Astrocyte (in vitro differentiated cells and primary cell): Measurements from ENCODE around the gene PITX2. TPM values are rescaled to one million over a fixed set of nuclear protein-coding genes. Genes with fewer than 3 reads are reported as not detected.

ENCODE experiments used
- DNase-seq: peaks from one replicate; pipeline ENCODE4 v3.0.0-alpha.2; 2010; ENCODE audit warnings: low read depth
- FAIRE-seq: peaks from 2 replicates; lab custom pipeline; 2011; peaks lifted over from hg19 to GRCh38; lab: Jason Lieb, UNC
- H2AFZ ChIP-seq: 2 replicates; pipeline ENCODE4 v1.6.0; 2012; ENCODE audit warnings: low read depth, low read length, inconsistent platforms
- H3K27ac ChIP-seq: 2 replicates; pipeline ENCODE4 v1.5.1; 2011; ENCODE audit warnings: low read depth, low read length, inconsistent platforms
- H3K27me3 ChIP-seq: 2 replicates; pipeline ENCODE4 v1.6.0; 2011; ENCODE audit warnings: low read length, inconsistent platforms; ENCODE audit not compliant: insufficient read depth
- H3K36me3 ChIP-seq: 2 replicates; pipeline ENCODE4 v1.5.1; 2011; ENCODE audit warnings: low read length, inconsistent platforms; ENCODE audit not compliant: insufficient read depth
- H3K4me1 ChIP-seq: 2 replicates; pipeline ENCODE4 v1.5.1; 2011; ENCODE audit warnings: low read length, inconsistent platforms; ENCODE audit not compliant: insufficient read depth
- H3K4me2 ChIP-seq: 2 replicates; pipeline ENCODE4 v1.6.0; 2012; ENCODE audit warnings: low read length, inconsistent platforms
- H3K4me3 ChIP-seq: 2 replicates; pipeline ENCODE4 v1.5.1; 2011; ENCODE audit warnings: low read depth, mild to moderate bottlenecking, low read length, inconsistent platforms; ENCODE audit not compliant: insufficient read depth
- H3K79me2 ChIP-seq: 2 replicates; pipeline ENCODE4 v1.6.0; 2012; ENCODE audit warnings: mild to moderate bottlenecking, low read length, inconsistent platforms; ENCODE audit not compliant: insufficient read depth
- H3K9ac ChIP-seq: 2 replicates; pipeline ENCODE4 v1.6.0; 2012; ENCODE audit warnings: mild to moderate bottlenecking, low read length, inconsistent platforms
- H3K9me3 ChIP-seq: 2 replicates; pipeline ENCODE4 v1.5.1; 2012; ENCODE audit warnings: low read depth, mild to moderate bottlenecking, low read length, inconsistent platforms; ENCODE audit not compliant: insufficient read depth
- H4K20me1 ChIP-seq: 2 replicates; pipeline ENCODE4 v1.6.0; 2012; ENCODE audit warnings: low read length, inconsistent platforms; ENCODE audit not compliant: insufficient read depth
- H3K27ac Mint-ChIP-seq: one replicate; pipeline ENCODE4 v1.8.0; 2021; ENCODE audit warnings: mild to moderate bottlenecking, mixed read lengths; ENCODE audit not compliant: unreplicated experiment
- H3K27me3 Mint-ChIP-seq: one replicate; pipeline ENCODE4 v1.8.0; 2021; ENCODE audit warnings: low read depth, mixed read lengths; ENCODE audit not compliant: unreplicated experiment
- H3K36me3 Mint-ChIP-seq: one replicate; pipeline ENCODE4 v1.8.0; 2021; ENCODE audit warnings: low read depth, mixed read lengths; ENCODE audit not compliant: unreplicated experiment
- H3K4me1 Mint-ChIP-seq: one replicate; pipeline ENCODE4 v1.8.0; 2021; ENCODE audit warnings: low read depth, mixed read lengths; ENCODE audit not compliant: unreplicated experiment
- H3K4me3 Mint-ChIP-seq: one replicate; pipeline ENCODE4 v1.8.0; 2021; ENCODE audit warnings: mild to moderate bottlenecking, moderate library complexity, mixed read lengths; ENCODE audit not compliant: unreplicated experiment
- H3K9me3 Mint-ChIP-seq: one replicate; pipeline ENCODE4 v1.8.0; 2021; ENCODE audit warnings: mild to moderate bottlenecking, mixed read lengths; ENCODE audit not compliant: unreplicated experiment
- EZH2 ChIP-seq: IDR thresholded peaks from 2 replicates; pipeline ENCODE4 v1.6.1; 2012; ENCODE audit warnings: mild to moderate bottlenecking, low read length, inconsistent platforms; ENCODE audit not compliant: insufficient read depth
- total RNA-seq: library from RNA; stranded (reverse); gene quantifications from 2 replicates; pipeline ENCODE4 v1.2.1, GENCODE V29; 2021
- TF ChIP-seq, protein P1 (sequence below): IDR thresholded peaks from 2 replicates; pipeline ENCODE4 v1.5.1; 2011; ENCODE audit warnings: low read depth, mild to moderate bottlenecking, inconsistent platforms, low read length, moderate library complexity; ENCODE audit not compliant: insufficient read depth

Gene PITX2
- total RNA-seq, 1 donor from 2014 or later, result 3.8 TPM

DNA sequence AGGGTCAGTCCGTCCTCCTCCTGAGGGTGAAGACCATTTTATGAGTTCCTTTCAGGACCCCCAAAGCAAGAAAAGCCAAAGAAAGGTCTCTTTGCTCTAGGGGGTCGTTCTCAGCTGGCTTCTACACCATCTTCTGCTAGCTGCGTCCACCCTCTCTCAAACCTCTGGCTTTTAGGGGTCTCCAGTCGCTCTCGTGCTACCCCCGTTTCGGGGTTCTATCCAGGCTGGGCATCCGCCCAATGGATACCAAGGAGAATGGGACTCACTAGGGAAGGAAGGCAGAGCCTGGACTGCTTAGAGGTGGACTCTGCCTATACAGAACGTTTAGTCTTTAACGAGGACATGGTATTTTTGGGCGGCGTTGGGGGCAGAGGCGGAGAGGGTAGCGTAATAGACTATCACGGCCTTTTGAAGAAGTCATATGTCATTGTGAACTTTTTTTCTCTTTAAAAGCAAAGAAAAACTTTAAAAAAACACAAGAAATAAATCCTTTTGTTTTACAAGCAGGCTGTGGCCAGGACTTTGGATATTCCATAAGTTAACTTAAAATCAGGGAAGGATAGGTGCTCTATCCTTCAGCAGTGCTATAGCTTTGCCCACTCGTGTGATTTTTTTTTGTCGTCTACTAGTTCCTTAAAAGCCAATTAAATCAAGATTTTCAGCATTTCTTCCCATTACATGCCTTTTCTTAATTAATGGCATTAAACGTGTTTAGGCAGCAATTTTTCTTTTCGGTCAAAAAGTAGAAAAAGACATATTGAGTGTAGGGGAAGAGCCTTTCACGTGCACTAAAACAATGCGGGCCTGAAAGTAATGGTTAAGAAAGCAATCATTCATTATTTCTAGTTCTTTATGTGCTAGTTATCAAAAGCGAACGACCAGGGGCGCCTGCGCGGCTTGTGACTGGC is 7.2 kb upstream of the PITX2 start:
- peaks cover 61% of the 10 kb centered on the region for H3K9me3 Mint-ChIP-seq
- H3K27ac Mint-ChIP-seq, result peak overlapping the region; percentile 69
- peak; percentile 45 for TF ChIP-seq EZH2
- TF ChIP-seq, protein P1, sequence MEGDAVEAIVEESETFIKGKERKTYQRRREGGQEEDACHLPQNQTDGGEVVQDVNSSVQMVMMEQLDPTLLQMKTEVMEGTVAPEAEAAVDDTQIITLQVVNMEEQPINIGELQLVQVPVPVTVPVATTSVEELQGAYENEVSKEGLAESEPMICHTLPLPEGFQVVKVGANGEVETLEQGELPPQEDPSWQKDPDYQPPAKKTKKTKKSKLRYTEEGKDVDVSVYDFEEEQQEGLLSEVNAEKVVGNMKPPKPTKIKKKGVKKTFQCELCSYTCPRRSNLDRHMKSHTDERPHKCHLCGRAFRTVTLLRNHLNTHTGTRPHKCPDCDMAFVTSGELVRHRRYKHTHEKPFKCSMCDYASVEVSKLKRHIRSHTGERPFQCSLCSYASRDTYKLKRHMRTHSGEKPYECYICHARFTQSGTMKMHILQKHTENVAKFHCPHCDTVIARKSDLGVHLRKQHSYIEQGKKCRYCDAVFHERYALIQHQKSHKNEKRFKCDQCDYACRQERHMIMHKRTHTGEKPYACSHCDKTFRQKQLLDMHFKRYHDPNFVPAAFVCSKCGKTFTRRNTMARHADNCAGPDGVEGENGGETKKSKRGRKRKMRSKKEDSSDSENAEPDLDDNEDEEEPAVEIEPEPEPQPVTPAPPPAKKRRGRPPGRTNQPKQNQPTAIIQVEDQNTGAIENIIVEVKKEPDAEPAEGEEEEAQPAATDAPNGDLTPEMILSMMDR, result no peak
- Histone ChIP-seq H3K79me2 (no peaks in the 10 kb centered on the region), H3K36me3 (no peaks in the 10 kb centered on the region), H3K27me3 (peaks cover 94% of the 10 kb centered on the region), H3K4me3 (no peak overlapping the region), H3K4me2 (peak overlapping the region; percentile 53), H3K4me1 (peaks cover 3% of the 10 kb centered on the region), H3K27ac (no peak overlapping the region), H4K20me1 (peaks cover 3% of the 10 kb centered on the region), H2AFZ (no peak overlapping the region), H3K9me3 (peaks cover 13% of the 10 kb centered on the region), H3K9ac (no peak overlapping the region)
- peaks cover 7% of the 10 kb centered on the region for H3K4me1 Mint-ChIP-seq
- peaks cover 87% of the 10 kb centered on the region for H3K27me3 Mint-ChIP-seq
- DNase-seq, result no peak
- FAIRE-seq, result no peak
- no peak overlapping the region for H3K4me3 Mint-ChIP-seq
- peaks cover 20% of the 10 kb centered on the region for H3K36me3 Mint-ChIP-seq

DNA sequence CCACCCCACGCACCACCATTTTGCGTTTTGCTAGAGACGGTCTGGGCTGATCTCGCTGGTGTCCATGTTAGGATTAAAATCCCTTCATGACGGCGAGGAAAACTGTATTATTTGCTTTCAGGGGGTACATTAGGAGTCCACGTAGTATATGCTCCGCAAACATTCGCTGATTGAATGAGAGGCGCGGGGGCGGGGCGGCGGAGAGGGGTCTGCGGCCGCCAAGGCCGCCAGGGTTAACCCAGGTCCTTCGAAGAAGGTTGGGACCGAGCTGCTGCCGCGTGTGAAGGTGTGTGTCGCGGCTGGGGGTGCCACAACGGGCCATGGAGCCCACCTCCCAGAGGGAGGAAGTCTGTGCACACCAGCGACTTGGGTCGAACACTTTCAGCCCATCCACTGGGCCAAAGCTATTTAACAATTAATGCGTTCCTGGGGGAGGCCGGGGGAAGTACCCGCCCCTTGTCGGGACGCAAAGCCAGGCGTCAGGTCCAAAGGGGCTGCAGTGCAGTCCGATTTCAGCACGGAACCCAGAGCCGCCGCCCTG is 6.4 kb upstream of the PITX2 start:
- no peak overlapping the region for H3K4me2 ChIP-seq

More for the DNA sequence above, 6.4 kb upstream of the PITX2 start:
- Histone ChIP-seq H3K9ac (no peak overlapping the region), H3K9me3 (peaks cover 11% of the 10 kb centered on the region), H3K79me2 (no peaks in the 10 kb centered on the region), H3K36me3 (no peaks in the 10 kb centered on the region), H3K27ac (no peak overlapping the region), H2AFZ (no peak overlapping the region), H3K4me1 (peaks cover 3% of the 10 kb centered on the region), H3K4me3 (no peak overlapping the region), H3K27me3 (peaks cover 94% of the 10 kb centered on the region), H4K20me1 (peaks cover 3% of the 10 kb centered on the region)
- H3K4me1 Mint-ChIP-seq, result peaks cover 7% of the 10 kb centered on the region
- TF ChIP-seq EZH2, result peak; percentile 78
- TF ChIP-seq, protein P1, result no peak
- H3K4me3 Mint-ChIP-seq, result no peak overlapping the region
- FAIRE-seq (no peak), DNase-seq (no peak)
- H3K36me3 Mint-ChIP-seq, result peaks cover 19% of the 10 kb centered on the region
- H3K9me3 Mint-ChIP-seq, result peaks cover 57% of the 10 kb centered on the region
- H3K27me3 Mint-ChIP-seq, result peaks cover 88% of the 10 kb centered on the region
- peak overlapping the region; percentile 55 for H3K27ac Mint-ChIP-seq
